HL-60/S4 treated with retinoic acid at 250 ng/mL for 4 days and 3 days (cell line): ENCODE data around the gene SATB1.

ENCODE experiments used
- in situ Hi-C: fragments of 300-500 bp; cut with MboI; formaldehyde crosslinking; loops from 2 replicates; pipeline ENCODE4 v1.7.0; 2022; ENCODE audit warnings: low sequenced_read_pairs

SATB1 gene

DNA sequence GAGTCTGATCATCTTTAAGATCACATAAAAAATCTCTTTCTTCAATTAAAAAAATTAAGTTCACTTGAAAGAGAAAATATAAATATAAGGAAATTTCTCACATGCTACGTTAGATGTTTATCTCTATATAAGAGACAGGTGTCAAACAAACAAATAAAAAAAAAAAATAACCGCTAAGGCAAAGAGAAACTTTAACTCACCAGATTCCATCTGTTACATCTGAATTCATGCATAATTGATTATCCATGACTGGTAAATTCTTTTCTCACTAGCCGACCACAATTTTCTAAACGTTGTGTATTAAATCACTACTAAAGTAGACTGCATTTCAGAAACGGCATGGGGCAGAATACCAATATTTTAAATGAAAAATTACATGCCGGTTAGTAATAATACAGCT, 9.6 kb upstream of the SATB1 start:
- in situ Hi-C loops: loop anchor here (25.0 kb wide), 1 partner anchor 328 kb away; no protein-coding TSS in a partner anchor

DNA sequence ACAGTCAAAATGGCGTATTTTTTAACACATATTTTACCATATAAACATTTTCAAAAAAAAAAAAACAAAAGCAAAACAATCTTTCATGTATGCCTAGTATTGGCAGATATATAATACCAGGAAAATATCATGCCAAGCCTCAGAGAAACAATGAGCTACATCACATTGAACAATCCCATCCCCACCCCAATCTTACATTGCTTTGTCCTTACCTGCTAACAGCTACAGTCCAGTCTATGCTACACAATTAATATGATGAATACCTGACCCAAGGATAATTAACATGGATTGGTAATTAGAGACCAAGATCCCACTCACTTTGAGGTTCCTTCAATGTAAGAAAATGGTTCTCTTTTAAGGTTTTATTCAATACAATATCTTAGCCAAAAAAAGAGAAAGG, 7.6 kb upstream of the SATB1 start:
- in situ Hi-C loops: loop anchor here (25.0 kb wide), 1 partner anchor 330 kb away; no protein-coding TSS in a partner anchor

DNA sequence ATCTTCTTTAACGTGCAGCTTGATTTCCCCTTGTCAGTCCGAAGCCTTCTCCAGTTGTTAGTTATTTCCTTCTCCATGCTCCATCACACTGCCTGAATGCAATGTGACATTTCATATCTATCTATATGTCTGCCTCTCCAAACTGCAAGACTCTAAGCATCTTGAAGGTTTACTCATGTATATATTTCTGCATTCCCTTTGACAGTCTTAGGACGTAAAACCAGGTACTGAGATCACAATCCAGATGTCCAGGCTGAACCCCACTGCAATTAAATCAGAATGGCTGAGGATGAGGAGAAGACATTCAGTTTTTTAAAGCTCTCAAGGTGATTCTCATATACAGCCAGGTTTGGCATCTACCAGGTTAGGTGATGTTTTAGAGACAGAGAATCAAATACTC, 6.1 kb upstream of the SATB1 start:
- in situ Hi-C loops: loop anchor here (25.0 kb wide), 1 partner anchor 331 kb away; no protein-coding TSS in a partner anchor

DNA sequence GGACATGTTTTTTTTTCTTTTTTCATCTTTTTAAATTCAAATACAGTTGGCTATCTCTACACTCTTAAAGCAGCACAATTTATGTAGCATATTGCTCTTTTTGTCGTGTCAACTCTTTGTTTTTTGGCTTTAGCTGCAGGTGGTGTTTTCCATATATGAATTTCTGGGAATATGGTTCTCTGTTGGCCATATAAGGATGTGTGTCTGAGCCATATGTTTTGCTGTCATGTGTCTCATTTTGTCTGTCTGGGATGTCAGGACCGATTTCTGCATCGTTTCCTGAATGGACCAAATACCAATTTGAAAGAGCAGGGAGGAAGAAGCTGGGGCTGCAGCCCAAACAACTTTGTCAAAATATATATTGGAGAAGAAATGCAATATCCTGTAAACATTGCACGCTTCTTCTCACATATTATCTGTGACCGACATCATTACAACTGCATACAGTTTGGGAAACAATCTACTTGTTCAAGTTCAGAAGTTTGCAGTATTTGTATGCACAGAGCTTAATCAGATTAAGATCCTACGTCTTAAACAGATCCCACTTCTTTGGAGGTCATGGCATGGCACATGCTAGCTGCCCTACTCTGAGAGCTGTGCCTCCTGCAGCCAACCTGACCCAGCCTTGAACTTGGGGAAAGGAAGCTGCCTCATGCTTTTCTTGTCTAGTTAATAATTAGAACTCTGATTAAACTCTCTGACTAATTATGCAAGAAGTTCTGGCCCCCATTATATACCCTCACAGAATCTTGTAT, 4.0 kb upstream of the SATB1 start:
- in situ Hi-C loops: loop anchor here (25.0 kb wide), 1 partner anchor 333 kb away; no protein-coding TSS in a partner anchor

DNA sequence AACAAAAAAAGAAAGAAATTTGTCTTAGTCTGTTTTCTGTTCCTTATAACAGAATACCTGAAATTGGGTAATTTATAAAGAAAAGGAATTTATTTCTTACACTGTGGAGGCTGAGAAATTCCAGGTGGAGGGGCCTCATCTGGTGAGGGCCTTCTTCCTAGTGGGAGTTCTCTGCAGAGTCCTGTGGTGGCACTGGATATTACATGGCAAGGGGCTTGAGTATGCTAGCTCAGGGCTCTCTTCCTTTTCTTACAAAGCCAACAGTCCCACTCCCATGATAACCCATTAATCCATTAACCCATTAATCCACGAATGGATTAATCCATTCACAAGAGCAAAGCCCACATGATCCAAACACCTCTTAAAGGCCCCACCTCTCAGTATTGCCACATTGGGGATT, 2.9 kb upstream of the SATB1 start:
- in situ Hi-C loops: loop anchor here (25.0 kb wide), 1 partner anchor 334 kb away; no protein-coding TSS in a partner anchor

DNA sequence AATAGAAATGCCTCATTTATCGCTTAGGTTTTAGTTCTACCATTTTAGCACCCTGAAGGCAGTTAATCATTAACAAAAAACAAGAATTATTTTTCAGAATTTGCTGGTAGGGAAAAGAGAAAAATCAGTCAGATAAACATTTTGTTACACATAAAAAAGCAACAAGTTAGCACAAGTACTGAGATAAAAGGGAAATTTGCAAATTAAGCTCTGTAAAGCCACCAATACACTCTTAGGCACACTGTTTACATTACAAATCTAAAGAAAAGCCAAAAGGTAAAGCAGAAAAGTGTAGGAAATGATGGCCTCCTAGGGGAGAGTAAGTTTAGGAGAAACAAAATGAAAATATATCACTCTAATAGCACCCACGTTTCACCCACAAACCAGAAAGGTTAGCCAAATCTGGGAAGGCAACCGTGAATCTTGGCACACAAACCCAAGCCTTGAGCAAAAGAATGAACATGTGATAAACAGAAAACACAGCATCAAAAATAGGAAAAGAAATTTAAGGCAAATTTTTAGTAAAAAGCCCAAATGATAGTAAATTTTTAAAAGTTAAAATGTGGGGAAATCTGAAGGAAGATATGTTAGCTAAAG, 1.6 kb upstream of the SATB1 start:
- in situ Hi-C loops: loop anchor here (25.0 kb wide), 1 partner anchor 336 kb away; no protein-coding TSS in a partner anchor

DNA sequence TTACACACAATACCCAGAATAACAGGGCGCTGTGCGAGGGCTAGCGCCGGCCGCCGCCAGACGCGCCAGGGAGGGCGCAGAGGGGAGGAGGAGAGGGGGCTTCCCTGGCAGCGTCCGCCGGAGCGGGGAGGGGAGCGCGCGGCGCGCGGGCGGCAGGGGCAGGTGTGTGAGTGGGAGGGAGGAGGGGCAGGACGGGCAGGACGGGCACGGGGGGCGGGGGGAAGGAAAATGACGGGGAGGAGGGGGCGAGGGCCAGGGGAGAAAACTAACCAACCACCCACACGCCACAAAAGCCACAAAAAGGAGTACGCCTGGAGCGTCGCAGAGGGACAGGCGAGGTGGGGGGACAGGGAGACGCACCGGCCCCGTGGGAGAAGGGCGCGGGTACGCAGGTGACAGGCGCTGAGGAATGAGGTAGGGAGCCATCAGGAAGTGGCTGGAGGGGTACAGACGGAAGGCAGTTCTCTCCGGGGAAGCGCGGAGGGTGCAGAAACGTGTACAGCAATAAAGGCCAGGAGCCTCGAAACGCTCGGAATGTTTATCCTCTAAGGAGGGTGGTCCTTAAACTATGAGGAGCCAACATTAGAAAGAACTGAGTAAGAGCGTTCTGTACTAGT, 610 bp upstream of the SATB1 start:
- in situ Hi-C loops: loop anchor here (25.0 kb wide), 1 partner anchor 337 kb away; no protein-coding TSS in a partner anchor

DNA sequence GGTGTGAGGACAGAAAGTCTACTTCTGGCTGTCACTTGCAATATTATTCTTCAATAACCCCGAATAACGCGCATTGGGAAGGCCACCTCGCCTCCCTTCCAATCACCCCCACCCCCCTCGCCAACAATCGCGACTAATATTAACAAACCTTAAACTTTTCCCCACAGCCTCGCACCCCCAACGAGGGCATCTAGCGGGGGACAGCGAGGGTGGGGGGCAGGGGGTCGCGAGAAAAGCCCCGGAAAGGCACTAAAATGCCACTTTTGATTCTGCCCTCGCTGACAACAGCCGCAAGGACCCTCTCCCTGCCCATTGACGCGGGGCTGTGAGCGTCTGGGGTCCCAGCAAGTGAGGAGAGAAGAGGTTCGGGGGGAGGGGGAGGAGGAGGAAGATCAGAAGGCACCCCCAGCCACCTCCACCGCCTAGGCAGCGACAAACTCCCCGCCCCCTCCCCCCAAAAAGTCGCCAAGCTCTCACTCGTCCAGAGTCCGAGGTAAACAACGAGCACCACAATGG, 868 bp downstream of the SATB1 start:
- in situ Hi-C loops: no loop called here

DNA sequence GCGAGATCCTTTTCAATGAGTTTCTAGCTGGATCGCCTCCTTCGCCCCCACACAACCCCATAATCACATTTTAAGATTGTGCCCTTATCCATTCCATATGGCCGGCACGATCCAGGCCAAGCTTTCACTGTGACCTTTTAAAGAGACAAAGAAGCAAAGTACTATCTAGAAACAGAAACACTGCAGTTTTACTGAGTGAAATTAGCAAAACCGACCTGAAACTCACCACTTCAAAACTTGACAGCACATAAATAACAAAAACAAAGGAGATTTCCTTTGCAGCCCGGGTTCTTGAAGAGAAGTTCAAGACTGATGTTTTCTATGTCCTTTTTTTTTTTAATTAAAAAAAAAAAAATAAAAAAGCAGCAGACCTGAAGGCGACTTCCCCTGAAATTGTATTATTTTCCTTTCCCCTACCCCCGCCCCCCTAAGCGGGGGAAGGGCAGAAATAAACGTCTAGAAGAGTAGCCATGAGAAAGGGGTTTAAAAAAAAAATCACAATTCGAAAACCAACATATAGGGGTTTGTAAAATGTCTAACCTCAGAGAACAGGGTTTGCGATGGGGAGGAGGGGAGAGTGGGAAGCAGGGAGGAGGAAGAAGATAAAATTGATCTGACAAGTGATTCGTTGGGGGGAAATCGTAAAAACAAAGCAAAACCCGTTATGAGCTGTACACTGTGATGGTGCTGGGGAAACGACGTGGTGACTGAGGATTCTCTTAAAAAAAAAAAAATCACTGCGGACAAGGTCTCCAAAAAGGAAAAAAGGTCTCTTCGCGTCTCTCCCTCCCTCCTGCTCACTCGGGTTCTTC, 1.5 kb downstream of the SATB1 start:
- in situ Hi-C loops: no loop called here

DNA sequence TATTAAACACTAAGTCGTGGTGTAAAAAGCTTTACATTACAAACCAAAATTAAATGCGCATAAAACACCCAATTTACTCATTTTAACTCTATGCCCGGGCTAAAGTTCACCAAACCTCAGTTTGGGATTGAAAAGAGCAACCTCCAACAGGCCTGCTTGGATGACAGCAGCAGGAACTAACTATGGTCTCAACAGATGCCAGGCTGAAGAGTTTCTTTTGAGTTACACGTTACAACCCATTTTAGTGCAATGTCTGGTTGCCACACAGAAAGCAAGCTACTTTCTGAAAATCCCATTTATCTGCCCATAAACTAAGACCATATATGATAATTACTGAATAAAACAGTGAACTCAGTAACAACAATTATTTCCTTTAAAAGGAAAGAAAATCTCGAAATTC, 2.2 kb downstream of the SATB1 start:
- in situ Hi-C loops: no loop called here

DNA sequence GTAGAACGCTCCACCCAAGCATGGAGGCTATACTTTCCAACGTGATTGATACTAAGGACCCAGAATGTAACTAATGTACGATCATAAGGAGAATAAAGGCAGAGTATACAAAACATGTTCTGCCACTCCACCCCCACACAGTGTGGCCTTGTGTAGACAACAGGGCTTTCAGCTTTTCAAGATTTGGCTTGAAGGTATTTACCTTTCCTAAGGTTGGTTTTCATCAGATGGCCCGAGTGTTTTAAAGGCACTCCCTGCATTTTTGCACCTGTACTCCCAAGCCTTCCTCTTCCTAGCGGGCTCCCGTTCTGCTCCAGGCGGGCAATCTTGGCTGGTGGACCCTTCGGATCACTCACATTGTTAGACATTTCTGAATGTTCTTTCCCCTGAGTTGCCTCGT, 4.6 kb downstream of the SATB1 start:
- in situ Hi-C loops: no loop called here

DNA sequence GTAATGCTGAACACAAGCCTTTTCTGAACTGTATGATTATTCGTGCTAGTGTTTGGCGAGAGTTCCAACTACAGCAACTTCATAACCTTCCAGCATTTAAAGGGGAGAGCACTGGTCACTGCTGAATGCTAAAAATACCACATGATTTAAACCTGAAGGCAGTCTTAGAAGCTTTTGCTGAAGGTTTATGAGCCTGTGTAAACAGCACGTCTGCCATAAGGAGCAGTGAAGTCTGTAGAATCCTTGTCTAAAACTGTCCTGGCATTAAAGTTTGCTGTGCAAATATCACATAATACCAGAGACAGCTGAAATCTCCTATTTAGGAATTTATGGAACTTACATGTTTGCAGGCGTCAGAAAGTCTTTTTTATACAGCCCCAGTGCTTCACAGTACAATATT, 5.9 kb downstream of the SATB1 start:
- in situ Hi-C loops: no loop called here

DNA sequence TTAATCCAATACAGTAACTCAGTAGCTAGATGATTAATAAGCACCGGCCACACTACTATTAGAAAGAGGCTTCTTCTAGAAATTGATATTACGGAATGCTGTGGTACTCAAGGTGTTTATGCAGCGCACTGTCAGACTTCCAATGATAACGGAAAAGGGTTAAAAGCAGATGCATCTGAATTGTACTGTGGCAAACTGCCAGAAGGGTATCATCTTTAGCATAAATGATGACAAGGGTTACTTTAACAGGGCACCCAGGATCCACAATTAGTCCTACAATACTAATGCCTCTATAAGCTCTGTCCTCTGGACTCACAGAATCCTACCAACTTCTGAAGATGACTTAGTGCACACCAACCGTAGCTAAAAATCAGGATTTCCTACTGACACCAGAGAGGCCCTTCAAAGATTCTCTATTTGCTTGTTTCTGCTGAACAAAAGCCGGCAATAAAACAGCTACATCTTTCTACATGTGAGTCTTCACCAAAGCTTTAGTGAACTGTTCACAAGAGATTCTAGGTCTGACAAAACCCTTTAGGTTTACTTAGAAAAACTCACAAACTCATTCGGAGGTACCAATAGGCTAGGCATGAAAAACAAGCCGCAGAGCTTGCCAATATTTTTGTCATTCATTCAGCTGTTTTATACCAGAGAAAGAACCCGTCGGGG, 7.1 kb downstream of the SATB1 start:
- in situ Hi-C loops: no loop called here

DNA sequence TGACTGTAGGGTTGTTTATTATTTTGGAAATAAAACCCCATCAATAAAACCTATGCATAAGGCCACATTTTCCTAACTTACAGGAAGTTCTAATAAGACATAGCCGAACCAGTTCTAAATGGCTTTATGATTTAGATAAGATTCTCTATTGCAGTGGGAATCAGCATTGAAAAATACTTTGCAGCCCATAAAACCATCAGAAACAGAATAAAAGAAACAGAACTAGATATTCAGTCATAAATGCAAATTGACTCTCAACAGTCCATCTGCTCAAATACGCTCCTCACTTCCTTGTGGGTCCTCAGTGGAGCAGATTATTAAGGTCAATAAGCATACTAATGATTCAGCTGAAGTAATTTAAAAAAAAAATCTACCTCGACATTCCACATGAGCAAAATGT, 8.8 kb downstream of the SATB1 start:
- in situ Hi-C loops: no loop called here

DNA sequence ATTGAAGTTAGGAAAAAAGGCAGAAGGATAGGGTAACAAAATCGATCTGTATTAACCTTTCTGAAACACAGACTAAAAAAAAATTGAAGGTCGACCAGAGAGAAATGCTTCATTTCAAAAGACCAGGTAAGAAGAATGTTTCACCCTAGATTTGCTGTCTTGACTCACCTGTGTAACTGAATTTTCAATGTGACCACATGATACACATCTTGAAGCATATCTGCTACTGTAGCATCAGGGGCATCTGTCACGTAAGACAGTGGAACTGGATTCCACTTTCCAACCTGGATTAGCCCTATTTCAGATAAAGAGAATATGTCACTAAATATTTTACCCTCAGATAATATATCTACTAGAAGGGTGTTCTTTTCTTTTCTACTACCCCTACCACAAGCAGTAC, 9.3 kb downstream of the SATB1 start:
- in situ Hi-C loops: no loop called here

DNA sequence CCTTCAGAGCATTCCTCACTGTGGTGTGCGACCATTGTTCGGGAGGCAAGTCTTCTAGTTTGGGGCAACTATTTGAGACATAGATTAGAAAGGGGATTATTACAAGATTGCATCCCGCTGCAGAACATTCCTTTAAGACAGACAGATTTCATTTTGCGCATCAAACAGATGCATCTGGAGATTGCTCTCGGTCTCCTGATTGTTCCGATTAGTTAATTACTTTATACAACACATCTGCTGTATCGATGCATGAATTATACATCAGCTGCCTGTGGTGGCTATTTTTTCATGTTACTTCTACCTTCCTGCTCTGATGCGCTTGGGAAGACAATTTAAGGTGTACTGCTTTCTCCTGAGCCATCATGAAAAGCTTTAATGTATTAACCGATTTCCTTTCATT, 10.0 kb downstream of the SATB1 start:
- in situ Hi-C loops: no loop called here

DNA sequence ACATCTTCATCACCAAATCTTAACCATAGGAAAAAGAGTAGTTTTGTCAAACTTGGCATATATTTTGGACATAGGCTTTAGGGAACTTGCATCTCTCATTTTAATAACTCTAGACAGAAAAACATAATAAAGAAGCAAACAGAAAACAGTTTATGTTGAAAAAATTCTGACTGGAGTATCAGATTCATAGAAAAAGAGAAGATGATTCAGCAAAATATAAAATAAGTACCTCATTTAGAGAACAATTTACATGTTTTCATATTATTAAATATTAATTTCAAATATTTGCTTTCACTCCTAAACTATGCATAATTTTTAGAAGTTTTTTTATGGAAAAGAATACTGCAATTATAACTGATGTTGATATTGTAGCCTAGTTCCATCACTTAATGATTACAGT, 12.5 kb downstream of the SATB1 start:
- in situ Hi-C loops: no loop called here

DNA sequence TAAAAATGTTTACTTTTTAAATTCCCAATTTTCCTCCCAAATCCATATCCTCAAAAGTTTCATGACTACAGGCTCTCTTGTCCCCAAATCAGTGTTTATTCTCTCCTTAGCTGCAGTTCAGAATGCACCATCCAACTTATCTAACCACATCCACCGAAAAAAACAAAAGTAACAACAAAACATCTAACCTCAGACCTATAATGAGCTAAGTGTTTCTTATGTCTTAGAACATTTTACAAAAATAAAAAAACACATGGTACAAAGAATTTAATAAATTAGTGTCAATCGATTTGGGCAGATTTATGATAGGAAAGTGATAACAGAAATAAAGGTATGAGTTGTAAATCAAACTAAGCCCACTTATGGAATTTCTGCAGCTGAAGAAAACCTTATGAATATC, 13.6 kb downstream of the SATB1 start:
- in situ Hi-C loops: no loop called here

DNA sequence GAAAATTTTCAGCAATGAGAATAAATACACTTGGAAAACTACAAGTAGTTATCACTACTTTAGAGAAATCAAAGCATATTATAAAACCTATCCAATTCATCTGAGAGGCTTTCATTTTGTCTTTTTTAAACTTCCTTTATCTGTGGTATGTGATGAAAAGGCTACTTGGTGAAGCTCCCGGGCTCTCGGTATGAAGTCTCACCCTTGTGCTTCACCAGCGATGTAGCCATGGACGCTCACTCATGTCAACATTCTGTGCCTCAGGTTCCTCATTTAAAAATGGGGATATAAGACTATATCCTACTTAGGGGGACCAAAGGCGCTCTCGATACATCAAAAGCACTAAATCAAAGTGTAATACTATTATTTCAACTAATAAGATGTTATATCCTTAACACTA, 14.9 kb downstream of the SATB1 start:
- in situ Hi-C loops: no loop called here

DNA sequence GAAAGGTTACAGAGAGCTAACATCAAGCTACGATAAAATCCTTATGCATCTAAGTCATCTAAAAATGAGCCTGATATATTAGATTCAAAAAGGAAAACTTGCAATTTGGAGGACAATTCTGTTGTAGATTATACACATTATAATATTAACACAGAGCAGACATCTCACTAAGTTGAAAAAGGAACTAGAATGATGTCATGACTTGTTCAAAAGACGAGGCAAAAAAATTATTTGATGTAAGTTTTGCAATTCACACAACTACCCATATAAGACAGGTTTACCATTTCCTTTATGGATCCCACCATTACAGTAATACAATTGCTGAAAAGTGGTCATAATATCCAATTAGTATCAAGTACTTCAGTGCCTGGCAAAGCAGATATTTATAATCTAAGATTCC, 15.9 kb downstream of the SATB1 start:
- in situ Hi-C loops: no loop called here
